Rectal smooth muscle tissue (tissue), 1 donor: ENCODE data around the gene TENM4.

Source experiments
- H3K27ac ChIP-seq: one replicate; pipeline ENCODE4 v1.7.0; 2013; ENCODE audit warnings: low read depth, low read length, inconsistent platforms
- H3K27me3 ChIP-seq: one replicate; pipeline ENCODE4 v1.7.0; 2013; ENCODE audit warnings: low read length; ENCODE audit not compliant: control insufficient read depth, insufficient read depth
- H3K36me3 ChIP-seq: one replicate; pipeline ENCODE4 v1.7.0; 2013; ENCODE audit warnings: low read length; ENCODE audit not compliant: control insufficient read depth, insufficient read depth
- H3K4me1 ChIP-seq: one replicate; pipeline ENCODE4 v1.7.0; 2013; ENCODE audit warnings: low read length; ENCODE audit not compliant: control insufficient read depth, insufficient read depth
- H3K4me3 ChIP-seq: one replicate; pipeline ENCODE4 v1.7.0; 2013; ENCODE audit warnings: low read length
- H3K9ac ChIP-seq: one replicate; pipeline ENCODE4 v1.7.0; 2013; ENCODE audit warnings: low read length

The TENM4 gene

DNA sequence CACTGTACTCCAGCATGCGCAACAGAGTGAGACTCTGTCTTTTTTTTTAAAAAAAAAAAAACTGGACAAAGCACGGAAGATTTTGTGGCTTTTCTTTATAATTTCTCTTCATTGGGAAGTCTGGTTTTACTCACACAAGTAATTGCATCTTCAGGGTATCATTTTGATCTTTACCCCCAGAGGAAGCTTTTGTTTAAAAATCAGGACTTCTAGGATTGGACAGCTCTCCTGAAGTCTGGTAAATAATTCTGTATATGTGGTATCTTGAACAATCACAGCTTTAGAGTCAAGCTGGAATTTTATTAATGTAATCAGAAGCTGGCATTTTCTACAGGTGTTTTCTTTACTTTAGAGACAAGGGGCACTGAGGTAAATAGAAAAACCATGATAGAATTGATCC lies 658.1 kb downstream of the TENM4 start:
- Histone ChIP-seq H3K27me3 (no peaks in the 10 kb centered on the region), H3K4me3 (no peak overlapping the region), H3K4me1 (no peaks in the 10 kb centered on the region)

GRCh38 chr11:78780889-78781288 lies 659.9 kb downstream of the TENM4 start:
- H3K4me1 ChIP-seq, result no peaks in the 10 kb centered on the region
- no peak overlapping the region for H3K9ac ChIP-seq
- H3K27ac ChIP-seq, result no peak overlapping the region
- H3K27me3 ChIP-seq, result no peaks in the 10 kb centered on the region
- no peak overlapping the region for H3K4me3 ChIP-seq
- H3K36me3 ChIP-seq, result no peaks in the 10 kb centered on the region

More for the DNA sequence above, 658.1 kb downstream of the TENM4 start:
- Histone ChIP-seq H3K9ac (no peak overlapping the region), H3K36me3 (no peaks in the 10 kb centered on the region), H3K27ac (no peak overlapping the region)

DNA sequence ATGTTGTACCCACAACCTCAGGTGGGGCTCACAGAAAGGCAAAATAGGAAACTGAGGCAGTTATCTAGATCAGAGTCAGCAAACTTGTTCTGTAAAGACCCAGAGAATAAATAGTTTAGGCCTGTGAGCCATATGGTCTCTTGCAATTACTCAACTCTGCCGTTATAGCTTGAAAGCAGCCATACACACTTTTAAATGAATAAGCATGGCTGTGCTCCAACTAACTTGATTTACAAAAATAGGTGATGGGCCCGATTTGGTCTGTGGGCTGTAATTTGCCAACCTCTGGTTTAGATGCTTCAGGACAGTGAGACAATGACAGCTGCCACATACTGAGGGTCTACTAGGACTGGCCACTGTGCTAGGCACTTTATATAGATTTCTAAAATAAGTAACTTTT lies 667.3 kb downstream of the TENM4 start:
- no peak overlapping the region for H3K9ac ChIP-seq
- H3K27me3 ChIP-seq, result no peaks in the 10 kb centered on the region
- no peak overlapping the region for H3K4me3 ChIP-seq
- H3K27ac ChIP-seq, result no peak overlapping the region
- H3K36me3 ChIP-seq, result no peaks in the 10 kb centered on the region
- H3K4me1 ChIP-seq, result no peaks in the 10 kb centered on the region

- H3K9ac ChIP-seq, result no peak overlapping the region
- H3K27me3 ChIP-seq, result no peaks in the 10 kb centered on the region
- H3K4me1 ChIP-seq, result no peaks in the 10 kb centered on the region
- H3K36me3 ChIP-seq, result no peaks in the 10 kb centered on the region
- H3K4me3 ChIP-seq, result no peak overlapping the region
- H3K27ac ChIP-seq, result no peak overlapping the region
Measured at GRCh38 chr11:78773077-78773476, 667.8 kb downstream of the TENM4 start.

DNA sequence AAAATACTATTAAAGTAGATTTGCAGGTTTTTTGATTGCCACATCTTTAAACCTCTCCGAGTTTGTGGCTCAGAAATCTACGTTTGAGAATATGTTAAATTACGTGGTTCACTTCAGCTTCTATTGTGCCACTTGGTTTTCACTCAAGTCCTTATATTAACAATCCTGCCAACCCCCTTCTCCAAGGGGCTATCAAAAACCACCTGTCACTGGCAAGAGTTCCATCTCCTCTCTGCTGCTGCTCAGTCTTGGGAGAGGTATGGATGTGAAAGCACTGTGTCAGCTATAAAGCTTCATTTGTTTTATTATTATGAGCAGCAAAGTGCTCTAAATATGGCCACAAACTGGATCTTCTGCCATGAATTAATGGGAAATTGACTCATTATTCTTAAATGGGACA lies 668.6 kb downstream of the TENM4 start:
- Histone ChIP-seq H3K27me3 (no peaks in the 10 kb centered on the region), H3K27ac (no peak overlapping the region), H3K36me3 (no peaks in the 10 kb centered on the region), H3K9ac (no peak overlapping the region), H3K4me3 (no peak overlapping the region), H3K4me1 (no peaks in the 10 kb centered on the region)

GRCh38 chr11:78770931-78771330 lies 669.9 kb downstream of the TENM4 start:
- no peak overlapping the region for H3K9ac ChIP-seq
- no peaks in the 10 kb centered on the region for H3K27me3 ChIP-seq
- no peak overlapping the region for H3K27ac ChIP-seq
- no peak overlapping the region for H3K4me3 ChIP-seq
- no peaks in the 10 kb centered on the region for H3K4me1 ChIP-seq
- H3K36me3 ChIP-seq, result no peaks in the 10 kb centered on the region

GRCh38 chr11:78768971-78769370 lies 671.9 kb downstream of the TENM4 start:
- H3K4me1 ChIP-seq, result no peaks in the 10 kb centered on the region
- H3K27ac ChIP-seq, result no peak overlapping the region
- no peaks in the 10 kb centered on the region for H3K36me3 ChIP-seq
- H3K27me3 ChIP-seq, result no peaks in the 10 kb centered on the region
- H3K9ac ChIP-seq, result no peak overlapping the region
- no peak overlapping the region for H3K4me3 ChIP-seq

- no peaks in the 10 kb centered on the region for H3K36me3 ChIP-seq
- no peak overlapping the region for H3K9ac ChIP-seq
- H3K27me3 ChIP-seq, result no peaks in the 10 kb centered on the region
- H3K4me3 ChIP-seq, result no peak overlapping the region
- H3K27ac ChIP-seq, result no peak overlapping the region
- no peaks in the 10 kb centered on the region for H3K4me1 ChIP-seq
Measured at GRCh38 chr11:78768345-78768744, 672.5 kb downstream of the TENM4 start.

GRCh38 chr11:78767027-78767932 lies 673.5 kb downstream of the TENM4 start:
- H3K36me3 ChIP-seq, result no peaks in the 10 kb centered on the region
- no peak overlapping the region for H3K27ac ChIP-seq
- H3K4me1 ChIP-seq, result no peaks in the 10 kb centered on the region
- H3K9ac ChIP-seq, result no peak overlapping the region
- no peak overlapping the region for H3K4me3 ChIP-seq
- H3K27me3 ChIP-seq, result no peaks in the 10 kb centered on the region

DNA sequence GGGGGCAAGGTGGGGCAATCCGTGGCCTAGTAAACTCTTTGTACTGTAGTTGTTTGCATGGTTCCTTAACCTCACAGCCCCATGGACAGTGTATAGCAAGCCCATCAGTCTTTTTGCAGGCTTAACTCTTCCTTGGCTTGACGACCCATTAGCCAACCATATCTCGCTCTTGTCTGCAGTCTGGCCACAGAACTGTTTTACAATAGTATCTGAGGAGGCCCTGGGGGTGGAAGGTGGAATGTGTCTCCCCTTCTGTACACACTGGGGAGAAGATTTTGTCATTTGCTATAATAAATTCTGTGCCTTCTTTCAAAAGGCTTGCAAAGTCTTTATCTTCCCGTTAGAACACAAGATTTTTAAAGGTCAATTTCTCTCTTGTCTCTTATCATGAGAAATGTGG lies 675.9 kb downstream of the TENM4 start:
- Histone ChIP-seq H3K4me3 (no peak overlapping the region), H3K36me3 (no peaks in the 10 kb centered on the region), H3K27ac (no peak overlapping the region), H3K4me1 (no peaks in the 10 kb centered on the region), H3K27me3 (no peaks in the 10 kb centered on the region), H3K9ac (no peak overlapping the region)

GRCh38 chr11:78763664-78764063 lies 677.2 kb downstream of the TENM4 start:
- Histone ChIP-seq H3K9ac (no peak overlapping the region), H3K27ac (no peak overlapping the region), H3K27me3 (no peaks in the 10 kb centered on the region), H3K4me3 (no peak overlapping the region), H3K36me3 (no peaks in the 10 kb centered on the region), H3K4me1 (no peaks in the 10 kb centered on the region)

DNA sequence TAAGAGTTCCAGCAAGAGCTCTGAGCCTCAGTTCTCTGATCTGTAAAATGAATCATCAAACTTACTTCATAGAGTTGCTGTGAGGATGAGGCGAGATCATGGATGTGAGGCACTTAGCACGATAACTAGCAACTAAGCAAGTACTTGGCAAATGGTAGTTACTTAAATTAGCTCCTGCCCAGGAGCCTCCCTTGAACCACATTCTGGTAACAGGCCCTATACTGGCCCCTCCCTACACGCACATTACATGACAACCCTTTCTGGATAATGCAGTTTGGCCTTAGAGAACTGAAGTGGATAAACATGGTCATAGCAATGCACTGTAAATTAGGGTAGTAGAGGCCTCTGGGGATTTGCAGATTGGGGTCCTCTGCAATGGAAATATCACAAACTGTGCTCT lies 678.7 kb downstream of the TENM4 start:
- Histone ChIP-seq H3K36me3 (no peaks in the 10 kb centered on the region), H3K4me3 (no peak overlapping the region), H3K27me3 (no peaks in the 10 kb centered on the region), H3K4me1 (no peaks in the 10 kb centered on the region), H3K27ac (no peak overlapping the region), H3K9ac (no peak overlapping the region)

- no peaks in the 10 kb centered on the region for H3K27me3 ChIP-seq
Measured at GRCh38 chr11:78759071-78759470, 681.8 kb downstream of the TENM4 start.

More at GRCh38 chr11:78759071-78759470, 681.8 kb downstream of the TENM4 start:
- Histone ChIP-seq H3K4me3 (no peak overlapping the region), H3K36me3 (no peaks in the 10 kb centered on the region), H3K4me1 (no peaks in the 10 kb centered on the region), H3K27ac (no peak overlapping the region), H3K9ac (no peak overlapping the region)
